ENCODE data around the gene SYNE1. TPM values are rescaled to one million over a fixed set of nuclear protein-coding genes. Genes with fewer than 3 reads are reported as not detected.

The SYNE1 gene
- total RNA-seq, 2 experiments from 2014 or later, result 17.7 to 24.0 TPM

- DNase-seq, result peak; percentile 7
- Mint-ChIP-seq H3K27ac (no peak overlapping the region), H3K4me3 (no peak overlapping the region), H3K27me3 (ENCODE audit: low read depth) (peaks cover 2% of the 10 kb centered on the region), H3K4me1 (ENCODE audit: low read depth) (no peaks in the 10 kb centered on the region), H3K9me3 (peaks cover 2% of the 10 kb centered on the region), H3K36me3 (ENCODE audit: low read depth) (no peaks in the 10 kb centered on the region)
- CTCF ChIA-PET, result interaction anchor here (0.6 to 1.4 kb wide), 5 partner anchors 11 to 1101 kb away, joined by 3 to 4 read pairs (median 4); no protein-coding TSS in a partner anchor
- intact Hi-C loops (cut with micrococcal nuclease), result no loop called here
Measured at GRCh38 chr6:152110886-152111820, 526.0 kb downstream of the SYNE1 start.

GRCh38 chr6:152107973-152108372 is 529.2 kb downstream of the SYNE1 start:
- Mint-ChIP-seq H3K4me1 (ENCODE audit: low read depth) (no peaks in the 10 kb centered on the region), H3K36me3 (ENCODE audit: low read depth) (no peaks in the 10 kb centered on the region), H3K27me3 (ENCODE audit: low read depth) (peaks cover 2% of the 10 kb centered on the region), H3K27ac (no peak overlapping the region), H3K4me3 (no peak overlapping the region), H3K9me3 (peaks cover 2% of the 10 kb centered on the region)
- CTCF ChIA-PET, result interaction anchor here (0.7 kb wide), 1 partner anchor 295 kb away, joined by 3 read pairs; no protein-coding TSS in a partner anchor
- DNase-seq, result no peak
- intact Hi-C loops (cut with micrococcal nuclease), result no loop called here

- H3K27ac Mint-ChIP-seq, result no peak overlapping the region
- H3K9me3 Mint-ChIP-seq, result no peaks in the 10 kb centered on the region
- H3K27me3 Mint-ChIP-seq (ENCODE audit: low read depth), result no peaks in the 10 kb centered on the region
- no peak for DNase-seq
- intact Hi-C loops (cut with micrococcal nuclease), result no loop called here
- no peaks in the 10 kb centered on the region for H3K36me3 Mint-ChIP-seq (ENCODE audit: low read depth)
- no peak overlapping the region for H3K4me3 Mint-ChIP-seq
- H3K4me1 Mint-ChIP-seq (ENCODE audit: low read depth), result no peaks in the 10 kb centered on the region
- CTCF ChIA-PET, result no interaction called here
Measured at GRCh38 chr6:152100183-152100618, 537.0 kb downstream of the SYNE1 start.

GRCh38 chr6:152099446-152100182 is 537.5 kb downstream of the SYNE1 start:
- Mint-ChIP-seq H3K27me3 (ENCODE audit: low read depth) (no peaks in the 10 kb centered on the region), H3K9me3 (no peaks in the 10 kb centered on the region), H3K4me1 (ENCODE audit: low read depth) (no peaks in the 10 kb centered on the region), H3K27ac (no peak overlapping the region), H3K4me3 (no peak overlapping the region), H3K36me3 (ENCODE audit: low read depth) (no peaks in the 10 kb centered on the region)
- CTCF ChIA-PET, result interaction anchor here (0.7 to 1.2 kb wide), 2 partner anchors 10 to 398 kb away, joined by 3 read pairs; no protein-coding TSS in a partner anchor
- DNase-seq, result no peak
- intact Hi-C loops (cut with micrococcal nuclease), result no loop called here

DNA sequence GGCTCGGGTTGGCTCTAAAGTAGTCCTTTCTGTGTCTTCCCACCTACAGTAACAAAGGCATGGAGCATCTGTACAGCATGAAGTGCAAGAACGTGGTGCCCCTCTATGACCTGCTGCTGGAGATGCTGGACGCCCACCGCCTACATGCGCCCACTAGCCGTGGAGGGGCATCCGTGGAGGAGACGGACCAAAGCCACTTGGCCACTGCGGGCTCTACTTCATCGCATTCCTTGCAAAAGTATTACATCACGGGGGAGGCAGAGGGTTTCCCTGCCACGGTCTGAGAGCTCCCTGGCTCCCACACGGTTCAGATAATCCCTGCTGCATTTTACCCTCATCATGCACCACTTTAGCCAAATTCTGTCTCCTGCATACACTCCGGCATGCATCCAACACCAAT is 538.5 kb downstream of the SYNE1 start:
- CTCF ChIA-PET, result interaction anchor here (0.7 to 1.2 kb wide), 2 partner anchors 10 to 397 kb away, joined by 3 read pairs; no protein-coding TSS in a partner anchor
- no peak overlapping the region for H3K4me3 Mint-ChIP-seq
- H3K36me3 Mint-ChIP-seq (ENCODE audit: low read depth), result no peaks in the 10 kb centered on the region
- no peaks in the 10 kb centered on the region for H3K4me1 Mint-ChIP-seq (ENCODE audit: low read depth)
- intact Hi-C loops (cut with micrococcal nuclease), result no loop called here
- H3K27me3 Mint-ChIP-seq (ENCODE audit: low read depth), result no peaks in the 10 kb centered on the region
- DNase-seq, result no peak
- H3K9me3 Mint-ChIP-seq, result no peaks in the 10 kb centered on the region
- H3K27ac Mint-ChIP-seq, result no peak overlapping the region

GRCh38 chr6:152096863-152097496 is 540.2 kb downstream of the SYNE1 start:
- DNase-seq, result no peak
- CTCF ChIA-PET, result no interaction called here
- H3K4me1 Mint-ChIP-seq (ENCODE audit: low read depth), result no peaks in the 10 kb centered on the region
- H3K4me3 Mint-ChIP-seq, result no peak overlapping the region
- H3K27me3 Mint-ChIP-seq (ENCODE audit: low read depth), result no peaks in the 10 kb centered on the region
- intact Hi-C loops (cut with micrococcal nuclease), result no loop called here
- H3K9me3 Mint-ChIP-seq, result no peaks in the 10 kb centered on the region
- no peaks in the 10 kb centered on the region for H3K36me3 Mint-ChIP-seq (ENCODE audit: low read depth)
- no peak overlapping the region for H3K27ac Mint-ChIP-seq

DNA sequence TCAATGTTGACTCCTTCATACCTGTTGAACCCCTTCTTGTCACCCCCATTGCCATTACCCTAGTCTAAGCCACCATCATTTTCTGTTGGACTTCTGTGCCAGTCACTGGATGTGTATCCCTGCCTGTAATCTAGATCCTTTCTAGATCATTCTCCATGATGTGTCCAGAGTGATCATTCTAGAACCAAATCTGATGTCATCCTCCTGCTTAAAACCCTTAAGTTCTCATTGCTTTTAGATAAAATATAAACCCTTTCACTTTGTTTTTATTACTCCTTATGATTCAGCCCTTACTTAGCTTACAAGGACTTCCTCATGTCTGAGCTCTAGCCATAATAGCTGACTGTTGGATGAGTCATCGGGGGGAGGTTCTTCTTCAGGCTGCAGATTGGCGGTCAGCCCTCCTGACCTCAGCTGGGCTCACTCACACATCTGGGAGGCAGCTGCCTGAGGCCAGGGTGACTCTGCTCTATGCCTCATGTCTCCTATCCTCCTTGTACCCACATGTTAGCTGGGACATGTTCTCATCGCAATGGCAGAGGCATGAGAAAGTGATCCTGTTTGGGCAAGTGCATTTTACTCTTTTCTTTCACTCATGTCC is 542.1 kb downstream of the SYNE1 start:
- H3K4me3 Mint-ChIP-seq, result no peak overlapping the region
- no peaks in the 10 kb centered on the region for H3K4me1 Mint-ChIP-seq (ENCODE audit: low read depth)
- CTCF ChIA-PET, result no interaction called here
- no peaks in the 10 kb centered on the region for H3K9me3 Mint-ChIP-seq
- no peaks in the 10 kb centered on the region for H3K36me3 Mint-ChIP-seq (ENCODE audit: low read depth)
- intact Hi-C loops (cut with micrococcal nuclease), result no loop called here
- no peak overlapping the region for H3K27ac Mint-ChIP-seq
- DNase-seq, result peak; percentile 42
- no peaks in the 10 kb centered on the region for H3K27me3 Mint-ChIP-seq (ENCODE audit: low read depth)

DNA sequence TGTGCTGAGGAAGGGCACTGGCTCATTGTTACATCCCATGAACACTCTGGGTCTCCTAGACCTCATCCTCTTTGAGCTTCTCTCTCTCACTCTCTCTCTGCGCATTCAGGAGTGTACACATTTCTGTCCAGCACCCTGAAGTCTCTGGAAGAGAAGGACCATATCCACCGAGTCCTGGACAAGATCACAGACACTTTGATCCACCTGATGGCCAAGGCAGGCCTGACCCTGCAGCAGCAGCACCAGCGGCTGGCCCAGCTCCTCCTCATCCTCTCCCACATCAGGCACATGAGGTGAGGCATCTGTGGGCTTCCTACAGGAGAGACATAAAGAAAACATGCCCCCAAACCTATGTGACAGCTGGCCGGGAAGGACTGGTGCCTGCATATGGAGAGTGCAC is 542.9 kb downstream of the SYNE1 start:
- H3K4me3 Mint-ChIP-seq, result no peak overlapping the region
- intact Hi-C loops (cut with micrococcal nuclease), result no loop called here
- CTCF ChIA-PET, result no interaction called here
- no peak for DNase-seq
- H3K27me3 Mint-ChIP-seq (ENCODE audit: low read depth), result no peaks in the 10 kb centered on the region
- no peaks in the 10 kb centered on the region for H3K36me3 Mint-ChIP-seq (ENCODE audit: low read depth)
- H3K4me1 Mint-ChIP-seq (ENCODE audit: low read depth), result no peaks in the 10 kb centered on the region
- no peaks in the 10 kb centered on the region for H3K9me3 Mint-ChIP-seq
- H3K27ac Mint-ChIP-seq, result no peak overlapping the region

DNA sequence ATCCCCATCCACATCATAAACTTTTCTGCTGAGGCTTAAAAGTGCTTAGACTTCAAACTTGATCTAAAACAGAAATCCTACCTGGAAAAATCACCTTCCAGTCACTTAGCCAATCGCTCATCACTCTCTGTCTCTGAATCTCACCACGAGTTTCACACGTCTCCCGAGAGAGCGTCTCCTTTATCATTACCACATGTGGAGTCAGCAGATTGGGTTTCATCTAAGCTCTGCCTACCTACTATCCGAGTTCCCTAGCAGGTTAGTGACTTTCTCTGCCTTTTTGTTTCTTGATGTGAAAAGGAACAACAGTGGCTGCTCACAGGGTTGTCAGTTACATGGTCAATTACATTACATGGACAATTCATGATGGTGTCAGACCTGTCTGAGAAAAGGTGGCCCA is 543.5 kb downstream of the SYNE1 start:
- CTCF ChIA-PET, result no interaction called here
- Mint-ChIP-seq H3K27ac (no peak overlapping the region), H3K4me3 (no peak overlapping the region), H3K27me3 (ENCODE audit: low read depth) (no peaks in the 10 kb centered on the region), H3K36me3 (ENCODE audit: low read depth) (no peaks in the 10 kb centered on the region), H3K4me1 (ENCODE audit: low read depth) (no peaks in the 10 kb centered on the region), H3K9me3 (no peaks in the 10 kb centered on the region)
- DNase-seq, result no peak
- intact Hi-C loops (cut with micrococcal nuclease), result no loop called here

GRCh38 chr6:152091851-152092341 is 545.3 kb downstream of the SYNE1 start:
- Mint-ChIP-seq H3K36me3 (ENCODE audit: low read depth) (no peaks in the 10 kb centered on the region), H3K27ac (no peak overlapping the region), H3K4me3 (no peak overlapping the region), H3K4me1 (ENCODE audit: low read depth) (no peaks in the 10 kb centered on the region), H3K27me3 (ENCODE audit: low read depth) (no peaks in the 10 kb centered on the region), H3K9me3 (no peaks in the 10 kb centered on the region)
- intact Hi-C loops (cut with micrococcal nuclease), result no loop called here
- CTCF ChIA-PET, result no interaction called here
- no peak for DNase-seq

DNA sequence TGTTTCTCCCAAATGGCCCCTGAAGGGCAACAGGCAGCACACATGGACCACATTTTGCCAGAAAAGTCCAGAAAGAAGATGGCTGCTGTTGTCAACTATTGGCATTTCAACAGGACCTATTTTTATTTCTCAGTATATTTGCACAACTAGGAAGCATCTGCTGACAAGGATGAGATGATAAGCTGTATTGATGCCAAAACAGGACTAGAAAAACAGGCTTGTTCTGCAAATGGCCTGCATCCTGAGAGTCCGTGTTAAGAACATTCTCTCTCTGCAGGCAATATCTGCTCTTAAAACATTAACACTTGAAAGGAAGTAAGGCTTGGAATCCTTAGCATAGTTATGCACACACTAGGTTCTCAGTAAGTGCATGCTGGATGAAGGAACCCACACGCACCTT is 546.0 kb downstream of the SYNE1 start:
- H3K27ac Mint-ChIP-seq, result no peak overlapping the region
- no peaks in the 10 kb centered on the region for H3K4me1 Mint-ChIP-seq (ENCODE audit: low read depth)
- H3K27me3 Mint-ChIP-seq (ENCODE audit: low read depth), result no peaks in the 10 kb centered on the region
- DNase-seq, result no peak
- intact Hi-C loops (cut with micrococcal nuclease), result no loop called here
- H3K9me3 Mint-ChIP-seq, result no peaks in the 10 kb centered on the region
- CTCF ChIA-PET, result no interaction called here
- no peaks in the 10 kb centered on the region for H3K36me3 Mint-ChIP-seq (ENCODE audit: low read depth)
- no peak overlapping the region for H3K4me3 Mint-ChIP-seq

- no peaks in the 10 kb centered on the region for H3K27me3 Mint-ChIP-seq (ENCODE audit: low read depth)
- H3K27ac Mint-ChIP-seq, result no peak overlapping the region
- no peak overlapping the region for H3K4me3 Mint-ChIP-seq
- no peak for DNase-seq
- H3K36me3 Mint-ChIP-seq (ENCODE audit: low read depth), result no peaks in the 10 kb centered on the region
- CTCF ChIA-PET, result no interaction called here
- no peaks in the 10 kb centered on the region for H3K4me1 Mint-ChIP-seq (ENCODE audit: low read depth)
- no peaks in the 10 kb centered on the region for H3K9me3 Mint-ChIP-seq
- intact Hi-C loops (cut with micrococcal nuclease), result no loop called here
Measured at GRCh38 chr6:152089992-152090391, 547.2 kb downstream of the SYNE1 start.
